Mesenchymal stem cell (in vitro differentiated cells and primary cell): Measurements from ENCODE around the gene GOLGA6C.
A peak's percentile ranks its signal among the peaks of the same experiment; 100 is the strongest.
"Not testable (repeated sequence)": the region's sequence is repeated elsewhere in the genome, so short reads cannot be mapped to it uniquely, and the experiment has no call there.

Experiments used
- DNase-seq: peaks from one replicate; pipeline ENCODE4 v3.0.0-alpha.2; 2013
- H2AFZ ChIP-seq: one replicate; pipeline ENCODE4 v1.6.1; 2013; ENCODE audit warnings: low read depth, mild to moderate bottlenecking, control low read depth, inconsistent platforms, low read length, moderate library complexity
- H2AK5ac ChIP-seq: 2 replicates; pipeline ENCODE4 v1.6.1; 2013; ENCODE audit warnings: low read length, moderate library complexity, mild to moderate bottlenecking, inconsistent platforms; ENCODE audit not compliant: severe bottlenecking
- H2BK120ac ChIP-seq: one replicate; pipeline ENCODE4 v1.6.1; 2013; ENCODE audit warnings: low read depth, mild to moderate bottlenecking, inconsistent platforms, low read length, moderate library complexity
- H2BK12ac ChIP-seq, 2 experiments: one replicate each; pipeline ENCODE4 v1.6.1; 2013; ENCODE audit warnings: inconsistent platforms in 2 of 2, low read length in 2 of 2, mild to moderate bottlenecking in 2 of 2, moderate library complexity in 2 of 2, control low read depth in 1 of 2
- H2BK15ac ChIP-seq: one replicate; pipeline ENCODE4 v1.6.1; 2013; ENCODE audit warnings: mild to moderate bottlenecking, low read depth, inconsistent platforms; ENCODE audit not compliant: poor library complexity, severe bottlenecking
- H2BK5ac ChIP-seq: 2 replicates; pipeline ENCODE4 v1.6.1; 2013; ENCODE audit warnings: low read depth, mild to moderate bottlenecking, low read length, control low read depth, inconsistent platforms; ENCODE audit not compliant: poor library complexity, severe bottlenecking
- H3K14ac ChIP-seq, 2 experiments: one replicate each; pipeline ENCODE4 v1.6.1; 2013; ENCODE audit warnings: inconsistent platforms in 2 of 2, low read length in 2 of 2, control low read depth in 1 of 2, mild to moderate bottlenecking in 1 of 2, moderate library complexity in 1 of 2
- H3K18ac ChIP-seq, 2 experiments: one replicate each; pipeline ENCODE4 v1.6.1; 2013; ENCODE audit warnings: inconsistent platforms in 2 of 2, low read length in 2 of 2, control low read depth in 1 of 2, low read depth in 1 of 2, mild to moderate bottlenecking in 1 of 2
- H3K23ac ChIP-seq, 2 experiments: one replicate each; pipeline ENCODE4 v1.6.1; 2013; ENCODE audit warnings: inconsistent platforms in 2 of 2, low read length in 2 of 2, mild to moderate bottlenecking in 2 of 2, moderate library complexity in 2 of 2, control low read depth in 1 of 2
- H3K27ac ChIP-seq: 2 replicates; pipeline ENCODE4 v1.5.1; 2013; ENCODE audit warnings: mild to moderate bottlenecking, moderate library complexity, low read length, control low read depth, inconsistent platforms; ENCODE audit not compliant: poor library complexity, severe bottlenecking
- H3K27me3 ChIP-seq, 2 experiments: 2 replicates each; pipeline versions ENCODE4 v1.6.1 to v1.7.0; 2013; ENCODE audit warnings: low read length in 2 of 2, mild to moderate bottlenecking in 2 of 2, moderate library complexity in 2 of 2, control low read depth in 1 of 2, inconsistent platforms in 1 of 2; ENCODE audit not compliant: control insufficient read depth in 1 of 2, insufficient read depth in 1 of 2
- H3K36me3 ChIP-seq, 2 experiments: 2 replicates each; pipeline versions ENCODE4 v1.6.1 to v1.7.0; 2013; ENCODE audit warnings: low read length in 2 of 2, control low read depth in 1 of 2, inconsistent platforms in 1 of 2, low read depth in 1 of 2, mild to moderate bottlenecking in 1 of 2; ENCODE audit not compliant: insufficient read depth in 2 of 2, control insufficient read depth in 1 of 2
- H3K4ac ChIP-seq, 2 experiments: one replicate each; pipeline ENCODE4 v1.6.1; 2013; ENCODE audit warnings: inconsistent platforms in 2 of 2, low read length in 2 of 2, mild to moderate bottlenecking in 2 of 2, moderate library complexity in 2 of 2, control low read depth in 1 of 2, low read depth in 1 of 2
- H3K4me1 ChIP-seq: 2 replicates; pipeline ENCODE4 v1.6.1; 2013; ENCODE audit warnings: low read depth, low read length, control low read depth; ENCODE audit not compliant: control insufficient read depth, insufficient read depth
- H3K4me2 ChIP-seq: 2 replicates; pipeline ENCODE4 v1.6.1; 2013; ENCODE audit warnings: low read length, mild to moderate bottlenecking, inconsistent platforms; ENCODE audit not compliant: poor library complexity, severe bottlenecking
- H3K4me3 ChIP-seq, 2 experiments: 2 replicates each; pipeline versions ENCODE4 v1.5.1 to v1.7.0; 2013; ENCODE audit warnings: low read length in 2 of 2, mild to moderate bottlenecking in 2 of 2, control low read depth in 1 of 2, low read depth in 1 of 2; ENCODE audit not compliant: insufficient read depth in 1 of 2
- H3K79me1 ChIP-seq: replicated peaks from 2 replicates; pipeline ENCODE4 v1.6.1; 2013; ENCODE audit warnings: mild to moderate bottlenecking, control low read depth, low read length, inconsistent platforms; ENCODE audit not compliant: poor library complexity, severe bottlenecking
- H3K9ac ChIP-seq: 2 replicates; pipeline ENCODE4 v1.7.0; 2013; ENCODE audit warnings: mild to moderate bottlenecking, low read length, moderate library complexity
- H3K9me3 ChIP-seq: 2 replicates; pipeline ENCODE4 v1.7.0; 2013; ENCODE audit warnings: mild to moderate bottlenecking, low read length; ENCODE audit not compliant: control insufficient read depth
- H4K8ac ChIP-seq: one replicate; pipeline ENCODE4 v1.6.1; 2013; ENCODE audit warnings: inconsistent platforms, mild to moderate bottlenecking, low read length, moderate library complexity
- H4K91ac ChIP-seq: one replicate; pipeline ENCODE4 v1.6.1; 2013; ENCODE audit warnings: mild to moderate bottlenecking, low read length, inconsistent platforms
- WGBS: methylation state at CpG from one replicate; pipeline ENCODE4 v1.1.7; 2013; ENCODE audit warnings: mixed read lengths; 5-methylcytosine and 5-hydroxymethylcytosine counted together

GOLGA6C gene

DNA sequence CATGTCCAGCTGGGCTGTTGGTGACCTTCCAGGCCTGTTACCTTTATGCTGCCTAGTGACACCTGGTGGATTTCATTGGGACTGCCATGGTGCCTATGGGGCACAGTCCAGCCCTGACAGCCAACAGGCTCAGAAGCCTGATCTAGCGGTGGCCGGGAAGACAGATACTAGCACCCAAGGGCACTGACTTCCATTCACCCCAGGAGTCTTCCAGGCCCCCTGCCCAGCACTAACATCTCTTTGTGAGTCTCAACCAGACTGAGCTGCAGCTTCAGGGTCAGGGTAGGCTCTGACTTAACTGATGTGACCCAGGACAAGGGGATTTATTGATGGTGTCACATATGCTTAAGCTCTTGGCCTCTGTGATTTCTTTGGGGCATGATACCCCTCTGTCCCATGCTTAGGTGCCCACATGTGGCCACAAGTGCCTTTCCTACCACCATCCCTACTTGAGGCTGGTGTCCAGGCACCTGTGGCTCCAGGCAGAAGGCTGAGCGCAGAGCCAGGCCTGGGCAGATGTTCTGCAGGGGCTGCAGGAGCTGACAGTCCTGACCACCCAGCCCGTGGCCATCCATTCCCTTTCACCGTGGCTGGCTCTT is 16.5 kb downstream of the GOLGA6C start:
- H3K23ac ChIP-seq, H3K9ac ChIP-seq, H3K4me1 ChIP-seq, H3K18ac ChIP-seq, H4K91ac ChIP-seq, H2BK12ac ChIP-seq, H3K14ac ChIP-seq, H2AK5ac ChIP-seq, H3K27ac ChIP-seq, H3K79me1 ChIP-seq, H3K36me3 ChIP-seq, H2BK15ac ChIP-seq, H4K8ac ChIP-seq, H2AFZ ChIP-seq, H3K4me2 ChIP-seq, H3K27me3 ChIP-seq, H3K9me3 ChIP-seq, H2BK120ac ChIP-seq, H3K4ac ChIP-seq, H2BK5ac ChIP-seq, H3K4me3 ChIP-seq: not testable (repeated sequence)
- peak; percentile 44 for DNase-seq
- WGBS = 51% methylated on average over 2 of the region's 5 CpGs

DNA sequence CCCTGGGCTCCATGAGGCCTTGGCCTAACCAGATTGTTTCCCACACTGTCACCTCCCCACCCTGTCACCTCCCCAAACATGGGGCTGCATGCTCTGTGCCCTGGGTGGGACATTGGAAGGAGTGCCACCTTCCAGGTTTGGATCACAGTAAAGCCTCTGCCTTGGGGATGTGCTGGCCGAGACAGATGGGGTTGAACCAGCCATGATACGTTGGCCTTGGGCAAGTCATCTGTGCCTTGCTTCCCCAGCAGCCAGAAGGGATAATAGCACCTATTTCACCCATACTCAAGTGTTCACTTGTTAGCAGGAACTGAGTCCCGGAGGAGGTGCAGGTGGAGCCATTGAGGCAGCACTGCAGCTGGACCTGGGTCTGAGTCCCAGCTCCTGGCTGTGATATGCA is 17.5 kb downstream of the GOLGA6C start:
- H2BK15ac ChIP-seq, H2AFZ ChIP-seq, H3K9ac ChIP-seq, H3K23ac ChIP-seq, H3K36me3 ChIP-seq, H2BK12ac ChIP-seq, H3K9me3 ChIP-seq, DNase-seq, H3K27me3 ChIP-seq, H2AK5ac ChIP-seq, H3K4ac ChIP-seq, H3K27ac ChIP-seq, H2BK120ac ChIP-seq, H4K8ac ChIP-seq, H3K4me3 ChIP-seq, H4K91ac ChIP-seq, H2BK5ac ChIP-seq, H3K4me1 ChIP-seq, H3K79me1 ChIP-seq, H3K18ac ChIP-seq, H3K4me2 ChIP-seq: not testable (repeated sequence)
- WGBS = 68% methylated on average over 2 of the region's 3 CpGs
- peak overlapping the region in 1 of 2 experiments; percentile 0 for H3K14ac ChIP-seq

GRCh38 chr15:75278497-75278896 is 20.4 kb downstream of the GOLGA6C start:
- not testable (repeated sequence) for H3K4me1 ChIP-seq, H2BK120ac ChIP-seq, H3K36me3 ChIP-seq, H3K27me3 ChIP-seq, H2AK5ac ChIP-seq, DNase-seq, H2BK12ac ChIP-seq, H2BK15ac ChIP-seq, H2AFZ ChIP-seq, H3K18ac ChIP-seq, H2BK5ac ChIP-seq, H4K91ac ChIP-seq, H3K4ac ChIP-seq, H3K4me3 ChIP-seq, H3K27ac ChIP-seq, H3K23ac ChIP-seq, H3K9ac ChIP-seq, H3K14ac ChIP-seq, H3K9me3 ChIP-seq, H3K79me1 ChIP-seq, H4K8ac ChIP-seq, H3K4me2 ChIP-seq
- no CpG with 5 or more reads among the region's 1 CpG for WGBS

DNA sequence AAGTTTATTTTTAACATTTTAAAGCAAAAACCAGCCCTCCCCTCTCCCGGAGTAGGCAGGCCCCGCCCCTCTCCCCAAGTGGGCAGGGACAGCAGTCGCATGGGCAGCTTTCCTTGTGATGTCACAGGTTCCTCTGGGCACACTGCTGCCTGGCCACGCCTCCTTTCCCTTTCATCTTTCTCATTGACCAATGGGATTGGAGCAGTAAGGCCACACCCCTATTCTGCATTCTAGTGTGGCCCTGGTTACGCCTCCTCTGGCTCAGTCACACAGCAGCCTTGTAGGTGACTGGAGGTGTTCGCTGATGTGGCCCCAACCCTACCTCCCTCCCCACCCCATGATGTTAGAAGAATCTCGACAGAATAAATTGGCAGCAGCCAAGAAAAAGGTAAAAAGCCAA is 24.4 kb downstream of the GOLGA6C start, which contains the start of gene GOLGA6D:
TSS of gene GOLGA6D (plus strand) at position 264 of the 400 bp plus-strand sequence. CDS start at position 305, 41 bp downstream.
- not testable (repeated sequence) for H3K18ac ChIP-seq, H3K9ac ChIP-seq
- no CpG with 5 or more reads among the region's 7 CpGs for WGBS

More for the DNA sequence above, 24.4 kb downstream of the GOLGA6C start, which contains the start of gene GOLGA6D:
- not testable (repeated sequence) for H3K4ac ChIP-seq, H3K36me3 ChIP-seq, H3K4me1 ChIP-seq, H2AK5ac ChIP-seq, H3K14ac ChIP-seq, H3K4me2 ChIP-seq, H2BK5ac ChIP-seq, H3K9me3 ChIP-seq, H3K27ac ChIP-seq, H3K23ac ChIP-seq, H4K91ac ChIP-seq, H3K27me3 ChIP-seq, DNase-seq, H3K4me3 ChIP-seq, H2BK120ac ChIP-seq, H3K79me1 ChIP-seq, H2BK12ac ChIP-seq, H2AFZ ChIP-seq, H2BK15ac ChIP-seq, H4K8ac ChIP-seq
